Activated CD4-positive, alpha-beta T cell treated with anti-CD3 and anti-CD28 coated beads, Interleukin-2, Interleukin-4, amounts not matched to agents 100 ng/mL and 50 ng/mL, durations not matched to agents 16 hours and 8 hours (primary cell): ENCODE results near the gene ACADS.
"Not testable (repeated sequence)": the region's sequence is repeated elsewhere in the genome, so short reads cannot be mapped to it uniquely, and the experiment has no call there.

Source experiments
- DNase-seq: peaks from one replicate; pipeline ENCODE4 v3.0.0-alpha.2; 2020; ENCODE audit warnings: low spot score

Gene ACADS

DNA sequence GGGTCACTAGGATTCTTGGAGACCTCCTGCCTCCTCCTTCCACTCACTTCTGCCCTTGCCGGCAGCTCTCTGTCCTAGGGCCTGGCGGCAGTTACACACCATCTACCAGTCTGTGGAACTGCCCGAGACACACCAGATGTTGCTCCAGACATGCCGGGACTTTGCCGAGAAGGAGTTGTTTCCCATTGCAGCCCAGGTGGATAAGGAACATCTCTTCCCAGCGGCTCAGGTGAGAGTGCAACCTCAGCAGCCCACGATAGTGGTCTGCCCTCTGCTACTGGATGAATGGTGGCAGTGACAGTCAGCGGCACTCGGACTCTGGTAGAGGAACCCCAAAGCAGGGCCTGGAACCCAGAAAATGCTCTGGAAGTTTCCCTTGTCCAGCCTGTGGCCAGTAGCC is 1.3 kb downstream of the ACADS start:
- no peak for DNase-seq

GRCh38 chr12:120732198-120732597 is 6.6 kb downstream of the ACADS start:
- not testable (repeated sequence) for DNase-seq

DNA sequence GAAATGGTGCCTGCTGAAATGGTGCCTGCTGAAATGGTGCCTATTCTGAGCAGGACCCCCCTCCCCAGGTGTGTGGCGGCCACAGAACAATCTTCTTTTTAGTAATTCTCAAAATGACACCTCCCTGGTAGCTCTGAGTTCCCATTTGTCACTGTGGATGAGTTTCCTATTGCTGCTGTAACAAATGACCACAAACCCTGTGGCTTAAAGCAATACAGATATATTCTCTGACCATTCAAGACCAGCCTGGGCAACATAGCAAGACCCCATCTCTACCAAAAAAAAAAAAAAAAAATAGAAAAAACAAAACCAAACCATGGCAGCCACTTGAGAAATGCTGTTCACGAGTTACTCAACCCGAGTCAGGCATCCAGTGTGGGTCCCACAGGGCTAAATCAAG is 7.9 kb downstream of the ACADS start:
- DNase-seq: no peak

DNA sequence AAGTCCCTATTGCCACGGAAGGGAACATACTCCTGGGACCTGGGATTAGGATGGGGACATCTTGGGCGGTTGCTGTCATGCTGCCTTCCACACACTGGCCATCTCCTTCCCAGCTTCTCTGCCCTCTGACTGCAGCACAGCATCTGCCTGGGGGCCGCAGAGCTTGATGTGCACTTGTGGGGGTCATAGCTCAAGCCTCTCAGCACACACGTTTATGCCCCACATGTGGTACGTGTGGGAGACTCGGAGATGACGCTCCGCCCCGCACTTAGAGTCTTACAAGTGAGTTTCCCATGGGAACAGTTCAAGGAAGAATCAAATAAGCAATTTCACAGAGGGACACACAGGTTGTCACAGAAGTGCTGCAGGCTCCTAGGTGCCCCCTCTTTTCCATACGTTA is 8.6 kb downstream of the ACADS start:
- no peak for DNase-seq

- DNase-seq: no peak
These were observed 9.6 kb downstream of the ACADS start for GRCh38 chr12:120735181-120735580.

DNA sequence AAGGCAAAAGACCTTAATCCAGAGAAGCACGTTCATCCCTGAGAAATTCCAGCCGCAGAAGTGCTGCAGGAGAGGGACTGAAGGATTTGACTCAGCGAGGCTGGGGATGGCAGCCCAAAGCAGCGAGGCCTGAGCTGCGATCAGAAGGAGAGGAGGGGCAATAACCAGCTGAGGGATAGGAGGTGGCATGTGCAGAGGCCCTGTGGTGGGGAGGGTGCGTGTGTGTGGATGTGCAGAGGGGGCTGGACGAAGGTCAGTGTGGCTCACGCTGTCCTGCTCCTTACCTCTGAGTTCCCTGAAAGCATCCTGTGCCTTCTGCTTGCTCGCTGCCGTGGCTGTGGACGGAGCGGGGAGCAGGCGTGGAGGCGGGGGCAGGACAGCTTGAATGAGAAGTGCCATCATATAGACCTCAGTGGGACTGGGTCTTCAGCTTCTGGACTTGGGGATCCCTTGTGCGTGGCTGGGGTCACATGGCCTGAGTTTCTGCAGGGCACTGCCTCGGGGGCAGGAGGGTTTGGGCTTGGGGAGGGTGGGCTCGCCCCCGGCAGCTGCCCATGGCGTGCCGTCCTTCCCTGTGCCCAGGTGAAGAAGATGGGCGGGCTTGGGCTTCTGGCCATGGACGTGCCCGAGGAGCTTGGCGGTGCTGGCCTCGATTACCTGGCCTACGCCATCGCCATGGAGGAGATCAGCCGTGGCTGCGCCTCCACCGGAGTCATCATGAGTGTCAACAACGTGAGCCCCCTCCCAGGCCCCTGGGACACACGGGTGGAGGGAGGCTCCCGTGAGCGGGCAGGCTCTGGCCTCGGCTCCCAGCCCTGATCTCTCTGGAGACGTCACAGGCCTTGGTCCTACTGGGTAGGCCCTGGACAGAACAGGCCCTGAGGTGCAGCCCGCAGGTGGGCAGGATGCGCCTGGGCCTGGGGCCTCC is 11.0 kb downstream of the ACADS start:
- DNase-seq: no peak

DNA sequence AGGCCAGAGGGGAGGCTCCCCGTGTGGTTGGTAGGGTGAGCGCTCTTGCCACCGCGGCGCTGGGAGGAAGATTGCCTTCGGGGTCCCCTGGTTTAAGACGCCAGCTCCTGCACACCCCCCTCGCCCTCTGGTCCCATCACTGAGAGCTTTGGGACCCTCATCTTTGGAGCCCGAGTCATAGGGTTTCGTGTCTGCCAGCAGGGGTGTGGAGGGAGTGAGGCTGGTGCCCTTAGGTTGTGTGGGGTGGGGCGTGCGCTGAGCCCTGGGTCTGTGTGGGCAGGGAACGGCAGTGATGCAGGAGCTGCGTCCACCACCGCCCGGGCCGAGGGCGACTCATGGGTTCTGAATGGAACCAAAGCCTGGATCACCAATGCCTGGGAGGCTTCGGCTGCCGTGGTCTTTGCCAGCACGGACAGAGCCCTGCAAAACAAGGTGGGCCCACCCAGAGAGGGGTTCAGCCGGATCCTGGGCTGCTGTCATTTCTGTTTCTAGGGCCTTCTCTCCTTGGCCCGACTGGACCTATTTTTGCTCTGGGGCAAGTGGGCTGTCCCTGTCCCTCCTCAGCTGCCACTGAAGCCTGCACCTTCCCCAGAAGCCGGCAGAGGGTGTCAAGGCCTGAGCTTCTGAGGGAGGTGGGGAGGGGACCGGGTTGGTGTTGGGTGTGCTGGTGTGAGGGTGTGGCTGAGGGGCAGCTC is 12.1 kb downstream of the ACADS start:
- DNase-seq: no peak

DNA sequence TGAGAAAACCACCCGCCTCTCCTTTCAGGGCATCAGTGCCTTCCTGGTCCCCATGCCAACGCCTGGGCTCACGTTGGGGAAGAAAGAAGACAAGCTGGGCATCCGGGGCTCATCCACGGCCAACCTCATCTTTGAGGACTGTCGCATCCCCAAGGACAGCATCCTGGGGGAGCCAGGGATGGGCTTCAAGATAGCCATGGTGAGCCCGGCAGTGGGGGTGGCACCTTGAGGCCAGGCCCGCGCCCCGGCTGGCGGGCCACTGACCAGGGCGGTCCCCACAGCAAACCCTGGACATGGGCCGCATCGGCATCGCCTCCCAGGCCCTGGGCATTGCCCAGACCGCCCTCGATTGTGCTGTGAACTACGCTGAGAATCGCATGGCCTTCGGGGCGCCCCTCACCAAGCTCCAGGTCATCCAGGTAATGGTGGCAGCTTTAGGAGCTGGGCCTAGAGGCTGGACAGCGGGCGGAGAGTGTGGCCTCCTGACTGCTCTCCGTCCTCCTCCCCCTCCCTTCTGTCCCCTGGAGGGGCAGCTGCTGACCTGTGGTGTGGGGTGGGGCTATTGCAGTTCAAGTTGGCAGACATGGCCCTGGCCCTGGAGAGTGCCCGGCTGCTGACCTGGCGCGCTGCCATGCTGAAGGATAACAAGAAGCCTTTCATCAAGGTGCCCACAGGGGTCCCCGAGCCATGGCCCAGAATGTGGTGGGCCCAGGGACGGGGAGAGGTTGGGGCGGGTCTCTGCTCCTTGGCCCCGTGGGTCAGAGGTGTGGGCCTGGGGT is 12.8 kb downstream of the ACADS start:
- DNase-seq: no peak

GRCh38 chr12:120739031-120739762 is 13.6 kb downstream of the ACADS start:
- no peak for DNase-seq

DNA sequence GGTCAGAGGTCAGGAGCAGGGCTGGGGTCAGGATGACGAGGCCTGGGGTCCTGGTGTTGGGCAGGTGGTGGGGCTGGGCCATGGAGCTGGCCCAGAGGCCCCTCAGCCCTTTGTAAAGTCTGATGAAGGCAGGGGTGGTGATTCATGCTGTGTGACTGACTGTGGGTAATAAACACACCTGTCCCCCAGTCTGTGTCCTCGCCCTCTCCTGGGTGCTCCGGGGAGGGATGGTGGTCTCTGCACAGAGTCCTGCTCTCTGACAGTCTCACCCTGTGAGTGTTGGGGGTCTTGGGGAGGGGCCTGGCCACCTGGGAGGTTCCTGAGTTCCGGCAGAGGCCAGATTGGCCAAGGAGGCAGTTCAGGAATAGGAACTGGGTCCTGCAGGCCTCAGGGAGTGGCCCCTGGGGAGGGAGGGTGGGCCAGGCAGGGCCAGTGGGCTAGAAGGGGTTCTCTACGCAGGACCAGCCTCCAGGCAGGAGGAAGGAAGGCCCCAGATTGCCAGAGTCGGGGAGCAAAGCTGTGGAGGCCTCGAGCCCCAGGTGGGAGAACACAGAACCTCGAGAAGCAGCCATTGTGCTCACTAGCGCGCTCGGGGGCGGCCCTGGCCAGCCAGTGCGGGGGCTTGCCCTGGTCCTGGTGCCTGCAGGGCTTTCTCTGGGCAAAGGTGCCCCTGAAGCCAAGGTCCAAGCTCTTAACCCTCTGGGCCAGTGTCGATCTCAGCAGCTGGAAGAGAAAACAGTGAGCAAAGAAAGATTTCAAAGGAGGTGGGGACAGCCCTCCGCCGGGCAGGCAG is 14.4 kb downstream of the ACADS start:
- no peak for DNase-seq

DNA sequence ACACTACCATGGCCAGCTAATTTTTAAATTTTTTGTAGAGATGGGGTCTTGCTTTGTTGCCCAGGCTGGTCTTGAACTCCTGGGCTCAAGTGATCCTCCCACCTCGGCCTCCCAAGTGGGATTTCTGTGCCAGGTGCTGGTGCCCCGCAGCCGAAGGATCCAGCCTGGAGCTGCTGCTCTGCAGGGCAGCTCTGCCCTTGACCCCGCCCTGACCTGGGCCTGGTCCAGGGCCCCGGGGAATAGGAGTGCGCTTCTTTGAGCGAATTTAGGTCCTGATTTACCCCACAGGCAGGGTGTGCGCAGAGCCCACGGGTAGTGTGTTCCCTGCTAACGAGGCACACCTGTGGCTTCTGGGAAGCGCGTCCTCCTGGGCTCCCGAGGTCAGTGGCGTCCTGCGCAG is 15.2 kb downstream of the ACADS start:
- DNase-seq: no peak

DNA sequence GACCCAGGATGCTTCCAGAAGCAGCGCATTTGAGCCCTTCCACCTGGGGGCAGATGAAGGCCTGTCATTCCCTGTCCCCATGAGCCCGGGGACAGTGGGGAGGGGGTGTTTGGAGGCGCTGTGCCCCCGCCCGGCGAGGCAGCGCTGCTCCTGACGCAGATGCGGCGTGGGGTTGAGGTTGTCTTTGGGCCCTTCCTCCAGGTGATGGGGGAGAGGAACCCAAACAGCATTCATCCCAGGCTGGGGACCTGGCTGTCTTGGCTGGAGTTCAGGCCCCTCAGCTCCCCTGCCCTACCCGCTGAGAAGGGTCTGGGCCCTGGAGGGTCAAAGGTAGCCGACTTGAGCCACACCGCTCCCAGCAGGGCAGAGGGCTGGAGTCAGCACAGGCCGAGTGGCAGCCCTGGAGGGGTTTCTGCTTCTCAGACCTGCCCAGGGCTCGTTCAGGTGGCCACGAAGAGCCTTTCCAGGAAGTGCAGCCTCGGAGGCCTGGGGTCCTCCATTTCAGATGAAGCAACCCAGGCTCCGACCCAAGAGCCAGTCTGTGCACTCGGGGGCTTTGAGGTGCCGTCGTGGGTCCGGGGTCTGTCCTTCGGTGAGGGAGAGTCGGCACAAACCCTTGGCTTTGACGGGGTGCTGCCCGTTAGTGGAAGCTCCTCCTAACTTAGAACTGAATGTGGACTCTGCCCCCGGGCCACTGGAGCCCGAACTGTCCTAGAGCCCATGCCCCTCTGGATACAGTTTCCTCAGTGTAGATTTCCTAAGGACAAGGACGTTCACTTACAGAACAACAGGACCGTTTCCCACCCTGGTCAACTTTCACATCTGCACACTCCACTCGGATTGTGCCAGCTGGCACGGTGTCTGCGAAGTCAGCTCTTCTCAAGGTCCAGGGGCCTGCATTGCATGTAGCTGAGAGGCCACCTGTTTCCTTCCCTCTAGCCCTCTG is 16.1 kb downstream of the ACADS start:
- DNase-seq: no peak

GRCh38 chr12:120744922-120745493 is 19.4 kb downstream of the ACADS start:
- DNase-seq: no peak

GRCh38 chr12:120748242-120748641 is 22.6 kb downstream of the ACADS start:
- no peak for DNase-seq

- DNase-seq: no peak
These were observed 23.6 kb downstream of the ACADS start for GRCh38 chr12:120749256-120749655.

DNA sequence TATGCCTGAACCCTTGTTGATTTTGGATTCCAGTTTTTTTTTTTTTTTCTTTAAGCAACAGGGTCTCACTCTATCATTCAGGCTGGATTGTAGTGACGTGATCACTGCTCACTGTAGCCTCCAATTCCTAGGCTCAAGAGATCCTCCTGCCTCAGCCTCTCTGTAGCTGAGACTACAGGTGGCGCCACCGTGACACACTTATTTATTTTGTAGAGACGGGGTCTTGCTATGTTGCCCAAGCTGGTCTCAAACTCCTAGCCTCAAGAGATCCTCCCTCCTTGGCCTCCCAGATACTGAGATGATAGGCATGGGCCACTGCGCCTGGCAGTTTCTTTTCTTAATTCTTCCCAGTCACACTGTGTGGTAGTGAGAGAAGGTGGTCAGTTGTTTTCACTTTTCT is 25.2 kb downstream of the ACADS start:
- DNase-seq: no peak

GRCh38 chr12:120751389-120751788 is 25.8 kb downstream of the ACADS start:
- no peak for DNase-seq

DNA sequence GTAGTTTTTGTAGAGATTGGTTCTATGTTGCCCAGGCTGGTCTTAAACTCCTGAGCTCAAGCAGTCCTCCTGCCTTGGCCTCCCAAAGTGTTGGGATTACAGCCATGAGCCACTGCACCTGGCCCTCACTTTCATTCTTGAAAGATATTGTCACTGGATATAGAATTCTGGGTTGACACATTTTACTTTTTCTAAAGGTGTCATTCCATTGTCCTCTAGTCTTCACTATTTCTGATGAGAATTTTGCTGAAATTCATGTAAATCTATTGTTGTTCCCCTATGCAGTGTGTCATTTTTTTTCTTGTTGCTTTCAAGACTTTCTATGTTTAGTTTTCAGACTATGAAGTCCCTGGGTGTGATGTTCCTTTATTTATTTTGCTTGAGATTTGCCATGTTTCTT is 29.2 kb downstream of the ACADS start:
- DNase-seq: no peak

DNA sequence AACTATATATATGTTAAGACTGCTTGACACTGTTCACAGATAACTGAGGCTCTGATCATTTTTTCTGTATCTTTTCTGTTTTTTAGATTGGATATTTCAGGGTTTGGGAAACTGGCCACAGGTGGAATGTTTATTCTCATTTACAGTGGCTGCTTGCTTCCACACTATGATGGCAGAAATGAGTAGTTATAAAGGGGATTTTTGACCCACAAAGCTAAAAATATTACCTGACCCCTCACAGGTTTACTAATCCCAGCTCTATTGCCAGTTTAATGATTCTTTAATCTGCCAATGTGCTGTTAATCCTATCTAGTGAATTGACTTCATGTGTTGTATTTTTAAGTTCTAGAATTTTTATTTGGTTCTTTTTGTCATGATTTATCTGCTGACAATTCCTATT is 29.6 kb downstream of the ACADS start:
- no peak for DNase-seq
